HTERT RPE-1 (cell line): Measurements from ENCODE around the gene RBM33.
"Not testable (repeated sequence)": the region's sequence is repeated elsewhere in the genome, so short reads cannot be mapped to it uniquely, and the experiment has no call there.

Source experiments
- in situ Hi-C: fragments of 300-500 bp; cut with MboI; formaldehyde crosslinking; loops from 4 replicates; pipeline ENCODE4 v1.14.3; 2020; ENCODE audit warnings: low sequenced_read_pairs

The RBM33 gene, protein sequence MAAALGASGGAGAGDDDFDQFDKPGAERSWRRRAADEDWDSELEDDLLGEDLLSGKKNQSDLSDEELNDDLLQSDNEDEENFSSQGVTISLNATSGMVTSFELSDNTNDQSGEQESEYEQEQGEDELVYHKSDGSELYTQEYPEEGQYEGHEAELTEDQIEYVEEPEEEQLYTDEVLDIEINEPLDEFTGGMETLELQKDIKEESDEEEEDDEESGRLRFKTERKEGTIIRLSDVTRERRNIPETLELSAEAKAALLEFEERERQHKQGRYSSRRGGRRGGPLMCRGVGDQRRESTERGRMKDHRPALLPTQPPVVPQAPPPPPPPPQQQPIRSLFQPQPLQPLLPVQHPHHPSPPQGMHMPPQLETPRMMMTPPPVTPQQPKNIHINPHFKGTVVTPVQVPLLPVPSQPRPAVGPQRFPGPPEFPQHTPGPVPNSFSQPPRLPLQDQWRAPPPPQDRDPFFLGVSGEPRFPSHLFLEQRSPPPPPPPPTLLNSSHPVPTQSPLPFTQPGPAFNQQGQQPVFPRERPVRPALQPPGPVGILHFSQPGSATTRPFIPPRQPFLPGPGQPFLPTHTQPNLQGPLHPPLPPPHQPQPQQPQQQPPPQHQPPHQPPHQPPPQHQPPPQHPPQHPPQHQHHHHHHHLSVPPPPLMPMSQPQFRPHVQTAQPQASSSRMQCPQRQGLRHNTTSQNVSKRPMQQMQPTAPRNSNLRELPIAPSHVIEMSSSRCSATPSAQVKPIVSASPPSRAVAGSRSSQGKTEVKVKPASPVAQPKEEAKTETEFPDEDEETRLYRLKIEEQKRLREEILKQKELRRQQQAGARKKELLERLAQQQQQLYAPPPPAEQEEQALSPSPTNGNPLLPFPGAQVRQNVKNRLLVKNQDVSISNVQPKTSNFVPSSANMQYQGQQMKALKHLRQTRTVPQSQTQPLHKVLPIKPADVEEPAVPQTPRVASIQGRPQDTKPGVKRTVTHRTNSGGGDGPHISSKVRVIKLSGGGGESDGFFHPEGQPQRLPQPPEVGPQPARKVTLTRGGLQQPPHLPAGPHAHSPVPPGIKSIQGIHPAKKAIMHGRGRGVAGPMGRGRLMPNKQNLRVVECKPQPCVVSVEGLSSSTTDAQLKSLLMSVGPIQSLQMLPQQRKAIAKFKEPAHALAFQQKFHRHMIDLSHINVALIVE

DNA sequence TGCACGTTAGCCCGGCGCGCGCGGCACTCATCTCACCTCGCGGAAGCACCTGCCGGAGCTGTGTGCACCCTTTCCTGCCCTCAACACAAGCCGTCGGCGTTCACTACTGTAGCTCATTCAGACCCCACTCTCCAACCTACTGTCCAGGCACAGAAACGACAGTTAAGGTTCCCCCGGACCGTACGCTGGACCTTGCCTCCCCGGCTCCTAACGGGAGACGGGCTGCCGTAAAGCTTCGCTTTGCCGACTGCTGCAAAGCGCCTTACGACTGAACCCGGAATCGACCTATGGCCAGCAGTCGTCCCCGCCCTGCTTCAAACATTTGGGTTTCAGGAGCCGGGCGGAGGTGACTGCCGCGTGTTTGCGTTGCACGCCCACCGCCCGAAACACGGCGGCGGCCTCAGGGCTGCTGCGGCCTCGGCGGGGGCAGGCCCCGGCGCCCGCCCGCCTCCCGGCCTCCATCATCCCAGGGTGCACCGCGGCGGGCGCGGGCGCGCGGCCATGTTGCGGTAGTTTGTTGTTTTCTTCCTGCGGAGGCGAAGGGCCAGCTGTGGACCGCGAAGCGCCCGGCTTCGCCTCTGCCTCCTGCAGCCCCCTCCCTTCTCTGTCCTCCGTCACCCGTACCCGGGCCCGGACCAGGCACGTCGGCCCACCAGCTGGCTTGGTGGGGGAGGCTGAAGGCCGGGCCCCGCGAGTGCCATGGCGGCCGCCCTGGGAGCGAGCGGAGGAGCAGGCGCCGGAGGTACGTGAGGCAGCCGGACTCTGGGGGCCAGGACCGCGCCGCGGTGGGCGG lies at the start of gene RBM33:
Gene RBM33, plus strand, starts transcription at position 484 of the 793 bp plus-strand sequence. Its CDS starts 216 bp downstream, at position 700.
- in situ Hi-C loops = no loop called here

DNA sequence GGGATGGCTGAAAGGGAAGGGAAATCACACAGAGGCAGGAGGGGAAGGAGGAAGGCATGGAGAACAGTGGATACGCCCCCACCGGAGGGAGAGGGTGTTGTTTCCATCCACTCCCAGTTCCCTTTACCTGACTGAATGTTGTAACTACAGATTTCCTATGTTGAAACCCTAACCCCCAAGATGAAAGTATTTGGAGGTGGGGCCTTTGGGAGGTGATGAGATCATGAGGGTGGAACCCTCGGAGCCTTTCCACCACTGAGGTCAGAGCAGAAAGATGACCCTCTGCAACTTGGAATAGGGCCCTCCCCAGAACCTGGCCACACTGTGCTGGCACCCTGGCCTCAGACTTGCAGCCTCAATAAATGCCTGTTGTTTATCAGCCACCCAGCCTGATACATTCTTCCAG lies 49.5 kb upstream of the RBM33 start:
- in situ Hi-C loops = no loop called here

DNA sequence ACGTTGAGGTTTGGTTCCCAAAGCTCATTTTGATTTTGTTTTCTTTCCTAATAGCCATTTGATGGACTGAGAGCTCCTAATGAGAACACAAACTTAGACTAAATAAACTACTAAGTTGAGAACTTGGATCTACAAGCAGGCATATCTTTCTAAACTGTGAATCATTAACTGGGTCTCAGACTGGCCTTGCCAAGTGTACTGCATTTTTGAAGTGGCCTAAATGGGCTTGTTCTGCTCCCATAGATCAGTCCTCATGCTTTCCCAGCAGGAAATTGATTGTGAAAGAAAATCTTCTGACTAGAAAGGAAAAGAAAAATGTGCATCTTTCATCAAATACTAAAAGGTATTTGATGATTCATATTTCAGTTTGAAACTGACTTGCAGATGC lies 46.7 kb upstream of the RBM33 start:
- in situ Hi-C loops = no loop called here

DNA sequence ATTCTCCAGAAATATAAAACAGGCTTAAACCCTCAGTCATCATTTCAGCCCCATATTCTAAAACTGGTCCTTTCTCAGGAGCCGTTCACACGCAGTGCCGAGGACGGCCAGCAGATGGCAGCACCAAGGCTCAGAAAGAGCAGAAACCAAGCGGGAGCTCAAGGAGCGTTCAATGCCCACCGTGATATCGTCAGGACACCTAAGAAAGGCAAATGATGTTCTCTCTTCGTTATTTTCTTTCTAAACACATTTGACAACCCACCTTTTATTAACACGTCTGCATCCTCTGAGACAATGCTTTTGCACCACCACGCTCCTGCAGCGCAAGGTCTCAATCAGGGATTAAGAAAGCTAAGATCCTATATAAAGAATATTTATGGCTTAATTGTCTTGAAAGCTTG lies 45.7 kb upstream of the RBM33 start:
- in situ Hi-C loops = no loop called here

DNA sequence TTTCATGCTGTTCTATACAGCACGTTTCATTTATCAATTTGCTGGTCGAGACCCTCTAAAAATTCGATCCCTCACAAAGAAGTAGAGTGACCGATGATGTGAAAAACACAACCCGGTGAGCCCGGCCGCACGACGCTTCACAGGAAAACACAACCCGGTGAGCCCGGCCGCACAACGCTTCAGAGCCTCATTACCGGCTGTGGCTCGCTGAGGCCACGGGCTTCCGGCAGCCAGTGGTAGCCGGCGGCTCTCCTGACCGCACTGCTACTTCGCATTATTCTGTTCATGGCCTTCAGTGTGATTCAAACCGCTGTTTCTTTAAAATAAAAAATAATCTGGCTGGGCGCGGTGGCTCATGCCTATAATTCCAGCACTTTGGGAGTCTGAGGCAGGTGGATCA lies 42.3 kb upstream of the RBM33 start:
- in situ Hi-C loops = no loop called here

DNA sequence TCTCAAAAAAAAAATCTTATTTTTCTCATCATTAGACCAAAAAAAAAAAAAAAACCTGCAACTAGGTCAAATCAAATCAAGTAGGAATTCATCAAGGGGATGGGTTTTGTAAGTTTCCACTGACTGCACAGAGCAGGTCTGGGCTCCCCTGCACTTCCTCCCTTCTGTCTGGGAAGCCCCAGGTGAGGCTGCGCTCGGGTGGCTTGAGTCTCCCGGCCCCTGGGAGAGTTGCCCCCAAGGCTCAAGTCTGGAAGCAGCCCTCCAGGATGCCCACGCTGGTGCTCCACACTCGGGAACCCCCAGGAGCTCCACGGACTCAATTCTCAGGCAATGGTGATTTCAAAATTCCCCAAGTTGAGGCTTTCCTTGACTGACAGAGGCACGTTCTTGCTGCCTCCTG lies 41.7 kb upstream of the RBM33 start:
- in situ Hi-C loops = no loop called here

DNA sequence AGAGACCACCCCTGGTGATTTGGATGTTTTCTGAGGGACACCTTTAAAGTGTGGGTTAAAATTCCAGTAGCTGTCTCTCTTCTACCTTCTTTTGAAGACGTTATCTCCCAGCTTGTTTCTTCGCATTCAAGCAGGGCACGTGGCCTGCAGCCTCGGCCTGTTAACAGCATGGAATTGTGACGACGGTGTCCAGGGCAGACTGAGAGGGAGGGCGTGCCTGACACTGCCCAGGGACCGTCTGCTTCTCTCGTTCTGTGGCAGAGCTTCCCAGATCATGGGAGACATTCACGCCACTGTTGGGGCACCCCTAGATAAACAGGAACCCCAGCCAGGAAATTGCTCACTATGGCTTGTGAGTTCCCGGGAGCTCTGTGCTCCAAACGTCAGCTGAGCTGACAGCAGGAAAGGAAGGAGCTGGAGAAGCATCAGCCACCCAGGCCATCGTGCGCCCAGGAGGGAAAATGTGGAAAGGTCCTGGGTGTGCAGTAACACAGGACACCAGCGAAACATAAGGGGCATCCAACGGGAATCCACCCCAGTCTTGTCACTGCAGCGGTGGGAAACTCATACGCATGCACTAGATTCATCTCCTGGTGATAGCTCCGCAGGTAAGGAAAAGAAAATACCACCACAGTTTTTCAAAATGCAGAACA lies 41.1 kb upstream of the RBM33 start:
- in situ Hi-C loops = no loop called here

DNA sequence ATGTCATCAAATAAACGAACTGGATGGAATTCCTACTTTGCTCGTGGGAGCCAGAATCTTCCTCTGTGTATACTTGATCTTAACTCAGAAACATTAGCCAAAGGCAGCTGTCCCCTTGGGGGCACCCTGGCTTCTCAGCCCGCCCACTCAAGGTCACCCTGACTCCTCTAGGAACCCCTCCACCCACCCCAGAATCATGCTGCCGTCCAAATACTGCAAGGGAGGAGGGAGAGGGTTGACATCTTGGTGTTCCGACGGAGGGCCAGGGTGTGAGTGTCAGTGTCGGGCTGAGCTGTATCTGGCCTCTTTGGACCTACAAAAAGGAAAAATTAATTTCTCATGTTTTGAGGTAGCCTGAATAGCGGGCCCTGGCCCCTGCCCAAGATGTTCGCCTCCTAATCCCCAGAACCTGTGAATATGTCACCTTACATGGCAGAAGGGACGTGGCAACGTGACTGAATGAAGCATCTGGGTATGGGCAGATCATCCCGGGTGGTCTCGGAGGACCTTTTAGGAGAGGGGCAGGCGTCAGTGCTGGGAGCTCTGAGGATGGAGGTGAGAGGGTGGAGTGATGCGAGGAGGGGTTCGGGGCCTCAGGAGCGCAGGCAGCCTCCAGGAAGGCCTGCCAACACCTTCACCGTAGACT lies 40.5 kb upstream of the RBM33 start:
- in situ Hi-C loops = no loop called here

DNA sequence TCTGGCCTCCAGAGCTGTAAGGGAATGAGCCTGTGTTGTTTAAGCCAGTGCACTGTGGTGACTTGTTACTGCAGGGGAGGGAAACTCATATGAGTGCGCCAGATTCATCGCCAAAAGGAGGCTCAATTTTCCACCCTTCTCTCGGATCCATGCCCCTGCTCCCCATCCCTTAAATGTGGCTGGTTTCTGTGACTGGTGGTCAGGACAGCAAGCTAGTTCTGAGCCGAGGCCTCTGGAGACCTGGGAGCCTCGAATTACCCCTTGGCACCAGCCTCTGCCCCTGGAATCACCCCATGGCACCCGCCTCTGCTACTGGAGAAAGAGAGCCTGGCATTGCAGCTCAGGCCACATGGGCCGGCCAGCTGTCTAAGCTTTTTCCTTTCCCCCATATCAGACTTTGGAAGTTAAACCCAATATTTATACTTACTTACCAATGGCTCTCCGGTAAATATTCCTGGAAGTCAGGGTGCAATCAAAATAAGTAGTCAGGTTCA lies 39.9 kb upstream of the RBM33 start:
- in situ Hi-C loops = no loop called here

DNA sequence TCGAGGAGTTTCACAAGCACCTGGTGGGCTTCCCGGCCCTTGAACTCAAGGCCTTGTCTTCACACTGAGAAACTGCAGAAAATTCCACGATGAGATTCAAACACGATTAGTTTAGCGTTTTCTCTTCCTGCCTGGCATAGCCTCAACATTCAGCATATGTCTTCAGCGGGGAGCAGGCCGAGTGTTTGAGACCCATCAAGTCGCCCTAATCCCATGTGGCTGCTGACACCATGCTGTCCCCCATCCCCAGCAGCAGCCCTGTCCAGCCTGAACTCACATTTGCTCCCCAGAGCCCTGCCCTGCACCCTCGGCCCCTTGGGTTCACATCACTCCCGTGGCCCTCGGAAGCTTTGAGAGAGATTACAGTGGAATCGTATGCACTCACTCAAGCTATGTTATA lies 35.3 kb upstream of the RBM33 start:
- in situ Hi-C loops = no loop called here

DNA sequence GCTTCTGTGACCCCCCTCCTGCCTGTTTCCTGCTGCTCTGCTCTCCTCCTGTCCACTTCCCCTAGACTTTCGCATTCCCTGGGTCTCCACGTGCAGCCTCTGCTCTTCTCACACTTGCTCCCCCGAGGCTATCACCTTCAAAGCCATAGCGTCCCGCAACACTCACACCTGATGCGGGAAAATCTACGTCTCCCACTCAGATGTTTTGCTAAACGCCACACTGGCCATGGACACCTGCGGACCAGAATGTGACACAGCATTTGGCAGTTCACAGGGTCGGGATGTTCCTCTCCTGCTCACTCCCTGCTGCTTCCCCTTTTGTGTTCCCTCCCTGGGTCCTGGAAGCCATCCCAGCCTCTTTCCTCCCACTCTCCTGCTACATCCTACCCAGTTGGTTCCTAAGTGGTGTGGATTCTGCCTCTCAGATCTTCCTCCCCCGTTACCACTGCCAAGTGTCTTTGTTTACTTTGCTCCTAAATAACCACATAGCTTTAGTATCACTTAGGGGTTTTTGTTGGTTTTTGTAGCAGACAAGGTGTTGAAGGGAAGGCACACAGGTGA lies 33.7 kb upstream of the RBM33 start:
- in situ Hi-C loops = no loop called here

DNA sequence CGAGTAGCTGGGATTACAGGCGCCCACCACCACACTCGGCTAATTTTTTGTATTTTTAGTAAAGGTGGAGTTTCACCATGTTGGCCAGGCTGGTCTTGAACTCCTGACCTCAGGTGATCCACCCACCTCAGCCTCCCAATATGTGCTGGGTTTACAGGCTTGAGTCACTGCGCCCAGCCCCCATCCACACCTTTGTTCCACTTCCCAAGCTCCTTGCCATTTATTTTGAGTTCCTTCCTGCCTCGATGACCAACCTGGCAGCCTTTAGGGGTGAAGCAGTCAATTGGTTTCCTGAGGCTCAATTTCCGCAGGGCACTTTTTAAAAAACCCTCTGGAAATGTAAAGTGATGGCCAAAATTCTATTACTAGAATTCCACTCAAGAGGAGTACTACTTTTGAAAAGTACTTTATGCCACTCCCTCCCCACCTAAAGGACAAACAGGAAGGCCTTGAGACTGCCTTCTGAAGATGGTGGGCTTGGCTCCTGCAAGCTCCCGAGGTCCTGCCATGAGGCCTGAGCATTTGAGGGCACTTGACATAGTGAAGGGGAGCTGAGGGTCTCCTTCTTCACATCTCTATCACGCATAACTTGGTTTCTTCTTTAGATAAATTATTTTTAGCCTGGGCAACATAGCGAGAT lies 32.5 kb upstream of the RBM33 start:
- in situ Hi-C loops = no loop called here

DNA sequence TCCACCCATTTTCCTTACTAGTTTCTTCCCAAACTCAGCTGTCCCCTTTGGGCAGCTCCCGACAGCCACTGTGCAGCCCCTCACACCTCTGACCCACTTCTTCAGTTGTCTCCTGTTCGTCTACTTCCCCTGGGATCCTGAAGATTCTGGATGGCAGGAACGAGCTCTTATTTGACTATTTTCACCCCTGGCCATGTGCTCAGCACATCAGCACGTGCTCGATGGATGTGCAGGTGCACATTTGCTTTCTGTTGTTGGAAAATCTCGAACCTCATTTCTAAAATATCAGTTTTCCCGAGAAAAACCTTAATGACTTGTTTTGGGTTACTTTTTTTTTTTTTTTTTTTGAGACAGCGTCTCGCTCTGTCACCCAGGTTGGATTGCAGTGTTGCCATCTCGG lies 31.8 kb upstream of the RBM33 start:
- in situ Hi-C loops = no loop called here

DNA sequence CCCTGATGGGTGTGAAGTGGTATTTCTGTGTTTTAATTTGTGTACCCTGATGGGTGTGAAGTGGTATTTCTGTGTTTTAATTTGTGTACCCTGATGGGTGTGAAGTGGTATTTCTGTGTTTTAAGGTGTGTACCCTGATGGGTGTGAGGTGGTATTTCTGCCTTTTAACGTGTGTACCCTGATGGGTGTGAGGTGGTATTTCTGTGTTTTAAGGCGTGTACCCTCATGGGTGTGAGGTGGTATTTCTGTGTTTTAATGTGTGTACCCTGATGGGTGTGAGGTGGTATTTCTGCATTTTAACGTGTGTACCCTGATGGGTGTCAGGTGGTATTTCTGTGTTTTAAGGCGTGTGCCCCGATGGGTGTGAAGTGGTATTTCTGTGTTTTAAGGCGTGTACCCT lies 29.4 kb upstream of the RBM33 start:
- in situ Hi-C loops = not testable (repeated sequence)

DNA sequence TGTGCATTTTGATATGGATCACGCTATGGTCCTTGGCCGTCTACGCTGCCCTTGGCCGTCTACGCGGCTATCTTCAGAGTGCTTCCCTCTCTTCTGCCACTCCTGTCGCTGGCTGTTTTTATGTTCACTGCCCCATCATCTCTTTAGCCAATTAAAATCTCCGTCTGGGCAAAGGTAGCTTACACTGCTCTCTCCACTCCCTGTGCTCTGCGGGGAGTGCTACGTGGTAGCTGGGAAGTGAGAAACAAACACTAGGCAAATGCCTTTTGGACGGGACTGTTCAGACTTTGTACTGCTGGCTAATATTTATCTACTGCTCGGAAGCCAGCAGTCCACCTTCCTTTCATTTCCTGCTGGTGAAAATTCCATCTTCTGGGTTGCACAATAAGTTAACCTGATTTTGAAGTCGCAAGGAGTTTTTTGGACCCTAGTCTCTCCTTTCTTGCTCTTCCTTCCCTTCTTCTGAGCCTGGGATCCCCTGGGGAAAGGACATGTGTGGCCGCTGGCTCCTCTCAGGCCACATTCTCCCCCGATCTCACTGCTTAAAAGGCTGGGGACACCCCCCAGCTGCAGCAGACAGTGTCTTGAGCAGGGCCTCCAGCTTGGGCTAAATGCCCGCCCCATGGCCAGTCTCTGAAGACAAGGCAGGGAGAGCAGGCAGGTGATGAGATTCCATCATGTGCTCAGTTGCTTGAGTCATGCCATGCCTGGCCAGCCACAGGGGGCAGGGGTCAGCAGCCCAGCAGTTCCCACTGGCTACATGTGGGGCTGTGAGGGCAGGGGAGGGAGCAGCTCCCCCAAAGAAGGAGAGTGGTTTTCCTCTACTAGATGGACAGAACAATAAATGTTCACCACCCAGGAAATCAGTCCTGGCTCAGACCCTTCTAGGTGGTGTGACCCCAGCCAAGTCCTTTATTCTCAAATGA lies 25.5 kb upstream of the RBM33 start:
- in situ Hi-C loops = no loop called here

DNA sequence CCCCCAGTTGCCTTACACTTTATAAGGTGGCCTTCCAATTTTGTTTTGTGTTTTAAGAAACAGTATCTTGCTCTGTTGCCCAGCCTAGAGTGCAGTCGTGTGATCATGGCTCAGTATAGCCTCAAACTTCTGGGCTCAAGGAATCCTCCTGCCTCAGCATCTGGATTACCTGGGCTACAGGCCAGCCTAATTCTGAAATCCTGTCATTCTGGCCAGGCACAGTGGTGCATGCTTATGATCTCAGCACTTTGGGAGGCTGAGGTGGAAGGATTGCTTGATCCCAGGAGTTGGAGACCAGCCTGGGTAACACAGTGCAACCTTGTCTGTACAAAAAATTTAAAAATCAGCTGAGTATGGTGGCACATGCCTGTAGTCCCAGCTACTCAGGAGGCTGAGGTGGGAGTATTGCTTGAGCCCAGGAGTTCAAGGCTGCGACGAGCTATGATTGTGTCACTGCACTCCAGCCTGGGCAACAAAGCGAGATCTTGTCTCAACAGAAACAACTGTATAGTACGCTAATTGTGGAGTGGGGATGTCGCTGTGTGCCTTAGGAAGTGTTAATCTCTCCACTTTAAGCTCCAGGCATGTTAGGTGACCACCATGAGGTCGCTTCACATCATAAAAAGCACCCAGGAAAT lies 24.7 kb upstream of the RBM33 start:
- in situ Hi-C loops = no loop called here

DNA sequence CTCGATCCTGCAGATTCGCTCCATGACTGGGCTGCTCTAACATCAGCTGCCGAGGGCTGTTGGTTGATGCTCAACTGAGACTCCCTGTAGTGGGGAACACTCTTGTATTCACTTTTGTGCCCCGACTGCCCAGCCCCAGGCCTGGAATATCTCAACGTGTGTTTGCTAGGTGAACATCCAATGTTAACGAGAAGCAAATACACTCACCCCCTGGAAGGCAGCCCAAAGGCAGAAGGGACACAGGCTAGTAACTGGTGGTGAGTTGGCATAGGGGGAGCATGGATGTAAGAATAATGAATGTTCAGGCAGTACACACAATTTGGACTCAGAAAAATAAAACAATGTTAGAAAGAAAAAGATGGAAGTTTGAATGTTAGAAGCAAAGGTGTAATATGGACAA lies 24.0 kb upstream of the RBM33 start:
- in situ Hi-C loops = no loop called here
